Natural killer cell (primary cell): Measurements from ENCODE around the gene VCAN. TPM values are rescaled to one million over a fixed set of nuclear protein-coding genes. Genes with fewer than 3 reads are reported as not detected.

Experiments
- ATAC-seq, 3 donors: fragments of 150-1000 bp in 2 of 3; fragments of 200-7000 bp in 1 of 3; cut with Tn5 transposase; 1 replicate in 1 of 3; 2 replicates in 2 of 3; pipeline ENCODE4 v1.10.0; 2021; ENCODE audit warnings: mild to moderate bottlenecking in 2 of 3, moderate library complexity in 2 of 3
- DNase-seq, 2 donors: peaks; one replicate each; pipeline versions ENCODE4 v3.0.0 to v3.0.0-alpha.2; 2013 to 2021; ENCODE audit warnings: mixed read lengths in 1 of 2
- H3K27ac ChIP-seq: one replicate; pipeline ENCODE4 v1.5.1; 2013; ENCODE audit warnings: mild to moderate bottlenecking, low read length
- H3K27me3 ChIP-seq: one replicate; pipeline ENCODE4 v1.6.1; 2013; ENCODE audit warnings: low read length; ENCODE audit not compliant: control insufficient read depth, insufficient read depth
- H3K36me3 ChIP-seq: one replicate; pipeline ENCODE4 v1.6.1; 2013; ENCODE audit warnings: low read length; ENCODE audit not compliant: control insufficient read depth, insufficient read depth
- H3K4me1 ChIP-seq: one replicate; pipeline ENCODE4 v1.6.1; 2013; ENCODE audit warnings: low read length; ENCODE audit not compliant: control insufficient read depth, insufficient read depth
- H3K4me3 ChIP-seq: one replicate; pipeline ENCODE4 v1.5.1; 2013; ENCODE audit warnings: low read length
- H3K9me3 ChIP-seq: one replicate; pipeline ENCODE4 v1.6.1; 2013; ENCODE audit warnings: low read length; ENCODE audit not compliant: control insufficient read depth, insufficient read depth
- H3K27ac Mint-ChIP-seq, 2 donors: one replicate each; pipeline ENCODE4 v1.8.0; 2022; ENCODE audit warnings: mild to moderate bottlenecking in 2 of 2, mixed read lengths in 2 of 2, moderate library complexity in 1 of 2
- H3K27me3 Mint-ChIP-seq, 2 donors: one replicate each; pipeline ENCODE4 v1.8.0; 2022; ENCODE audit warnings: low read depth in 2 of 2, mixed read lengths in 2 of 2
- H3K36me3 Mint-ChIP-seq: one replicate; pipeline ENCODE4 v1.8.0; 2022; ENCODE audit warnings: mixed read lengths
- H3K4me1 Mint-ChIP-seq, 2 donors: one replicate each; pipeline ENCODE4 v1.8.0; 2022; ENCODE audit warnings: mixed read lengths in 2 of 2
- H3K4me3 Mint-ChIP-seq: one replicate; pipeline ENCODE4 v1.8.0; 2022; ENCODE audit warnings: mild to moderate bottlenecking, moderate library complexity, mixed read lengths
- H3K9me3 Mint-ChIP-seq, 2 donors: one replicate each; pipeline ENCODE4 v1.8.0; 2022; ENCODE audit warnings: mixed read lengths in 2 of 2
- WGBS: methylation state at CpG from one replicate; pipeline ENCODE4 v1.1.7; 2013; ENCODE audit warnings: missing lambda C conversion rate; ENCODE audit not compliant: insufficient coverage; 5-methylcytosine and 5-hydroxymethylcytosine counted together
- intact Hi-C: fragments of 100-400 bp; cut with micrococcal nuclease; formaldehyde crosslinking; loops from one replicate; pipeline ENCODE4 v1.14.2; 2022
- total RNA-seq, 4 donors: library from RNA; stranded (reverse); fragments of 120-200 nt in 1 of 4; gene quantifications; one replicate each; pipeline versions ENCODE4 v1.2.3 to v1.2.4, GENCODE V29; 2013 to 2022
- TF ChIP-seq, protein P1 (sequence below): fragments of 200-600 bp; IDR thresholded peaks from one replicate; pipeline ENCODE4 v1.8.0; 2022; ENCODE audit warnings: antibody characterized with exemption

Gene VCAN
- total RNA-seq, 3 donors from 2014 or later (not counting 1 experiment from before 2014, with no cell fraction given), result 2.3 to 60.1 (median 28.4) TPM

DNA sequence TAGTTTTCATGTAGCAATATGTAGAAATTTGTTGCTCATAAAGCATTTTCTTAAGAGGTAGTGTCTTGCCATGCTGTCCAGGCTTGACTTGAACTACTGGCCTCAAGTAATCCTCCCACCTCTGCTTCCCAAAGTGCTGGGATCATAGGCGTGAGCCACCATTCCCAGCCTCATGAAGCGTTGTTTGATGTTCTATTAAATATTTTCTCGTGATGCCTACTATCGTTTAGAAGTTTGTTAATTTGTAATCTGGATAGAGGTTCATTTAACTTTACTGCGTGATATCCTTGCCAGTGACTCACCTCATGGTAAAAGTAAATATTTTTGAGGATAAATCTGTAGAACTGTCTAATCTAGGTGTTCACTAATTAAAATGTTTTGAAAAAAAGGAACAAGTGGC, 82.6 kb downstream of the VCAN start:
- no peak overlapping the region for H3K4me3 ChIP-seq
- peaks cover 0 to 2% of the 10 kb centered on the region in 2 donors for H3K27me3 Mint-ChIP-seq
- no peak for DNase-seq
- TF ChIP-seq, protein P1, sequence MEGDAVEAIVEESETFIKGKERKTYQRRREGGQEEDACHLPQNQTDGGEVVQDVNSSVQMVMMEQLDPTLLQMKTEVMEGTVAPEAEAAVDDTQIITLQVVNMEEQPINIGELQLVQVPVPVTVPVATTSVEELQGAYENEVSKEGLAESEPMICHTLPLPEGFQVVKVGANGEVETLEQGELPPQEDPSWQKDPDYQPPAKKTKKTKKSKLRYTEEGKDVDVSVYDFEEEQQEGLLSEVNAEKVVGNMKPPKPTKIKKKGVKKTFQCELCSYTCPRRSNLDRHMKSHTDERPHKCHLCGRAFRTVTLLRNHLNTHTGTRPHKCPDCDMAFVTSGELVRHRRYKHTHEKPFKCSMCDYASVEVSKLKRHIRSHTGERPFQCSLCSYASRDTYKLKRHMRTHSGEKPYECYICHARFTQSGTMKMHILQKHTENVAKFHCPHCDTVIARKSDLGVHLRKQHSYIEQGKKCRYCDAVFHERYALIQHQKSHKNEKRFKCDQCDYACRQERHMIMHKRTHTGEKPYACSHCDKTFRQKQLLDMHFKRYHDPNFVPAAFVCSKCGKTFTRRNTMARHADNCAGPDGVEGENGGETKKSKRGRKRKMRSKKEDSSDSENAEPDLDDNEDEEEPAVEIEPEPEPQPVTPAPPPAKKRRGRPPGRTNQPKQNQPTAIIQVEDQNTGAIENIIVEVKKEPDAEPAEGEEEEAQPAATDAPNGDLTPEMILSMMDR, result no peak
- no peaks in the 10 kb centered on the region for H3K9me3 Mint-ChIP-seq
- H3K36me3 Mint-ChIP-seq, result no peaks in the 10 kb centered on the region
- no peaks in the 10 kb centered on the region for H3K36me3 ChIP-seq
- H3K27me3 ChIP-seq, result no peaks in the 10 kb centered on the region
- H3K4me1 ChIP-seq, result no peaks in the 10 kb centered on the region
- no peak overlapping the region for H3K27ac ChIP-seq
- 90% methylated on average over 5 of the region's 5 CpGs for WGBS
- no peaks in the 10 kb centered on the region for H3K9me3 ChIP-seq
- no peak for ATAC-seq
- H3K4me3 Mint-ChIP-seq, result no peak overlapping the region
- intact Hi-C loops, result no loop called here
- no peak overlapping the region for H3K27ac Mint-ChIP-seq
- no peaks in the 10 kb centered on the region for H3K4me1 Mint-ChIP-seq

DNA sequence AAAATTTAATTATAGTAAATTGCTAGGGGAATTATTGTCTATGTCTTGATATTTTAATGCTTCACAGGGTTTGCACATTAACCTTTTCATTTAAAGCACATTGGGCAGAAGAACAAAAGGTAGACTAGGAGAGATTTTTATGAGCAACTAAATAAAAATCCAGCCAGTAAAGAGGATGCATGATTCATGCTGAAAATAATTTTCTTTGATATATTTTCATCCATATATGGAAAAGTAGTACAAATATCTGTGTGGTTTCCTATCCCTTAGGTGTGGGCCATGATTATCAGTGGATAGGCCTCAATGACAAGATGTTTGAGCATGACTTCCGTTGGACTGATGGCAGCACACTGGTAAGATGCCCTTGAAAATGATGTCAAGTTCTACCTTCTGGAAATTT, 83.1 kb downstream of the VCAN start:
- no peak for ATAC-seq
- Histone ChIP-seq H3K4me1 (no peaks in the 10 kb centered on the region), H3K36me3 (no peaks in the 10 kb centered on the region), H3K27ac (no peak overlapping the region), H3K27me3 (no peaks in the 10 kb centered on the region), H3K4me3 (no peak overlapping the region), H3K9me3 (no peaks in the 10 kb centered on the region)
- H3K36me3 Mint-ChIP-seq, result no peaks in the 10 kb centered on the region
- no peak overlapping the region for H3K4me3 Mint-ChIP-seq
- H3K27me3 Mint-ChIP-seq, result peaks cover 0 to 7% of the 10 kb centered on the region in 2 donors
- DNase-seq, result no peak
- H3K4me1 Mint-ChIP-seq, result no peaks in the 10 kb centered on the region
- TF ChIP-seq, protein P1, result no peak
- WGBS, result 89% methylated on average over 1 of the region's 1 CpG
- no peak overlapping the region for H3K27ac Mint-ChIP-seq
- H3K9me3 Mint-ChIP-seq, result no peaks in the 10 kb centered on the region
- intact Hi-C loops, result no loop called here

DNA sequence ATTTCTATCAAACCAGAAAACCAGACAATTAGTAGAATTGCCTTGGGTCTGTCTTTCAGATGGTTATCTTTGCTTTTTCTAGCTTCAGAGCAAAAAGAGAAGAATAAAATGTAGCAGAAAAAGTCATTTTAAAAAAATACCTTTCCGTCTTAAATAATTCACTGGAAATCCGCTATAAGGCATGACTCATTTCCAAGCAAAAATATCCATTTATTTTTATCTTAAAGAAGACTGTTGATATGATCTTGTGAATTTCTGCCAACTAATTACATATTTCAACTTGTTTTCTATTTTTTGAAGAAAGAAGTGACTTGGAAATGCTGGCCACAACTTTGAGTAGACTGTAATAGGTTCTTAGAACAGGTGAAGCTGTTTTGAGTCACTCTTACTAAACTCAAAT, 83.7 kb downstream of the VCAN start:
- Histone ChIP-seq H3K4me1 (no peaks in the 10 kb centered on the region), H3K9me3 (no peaks in the 10 kb centered on the region), H3K27me3 (no peaks in the 10 kb centered on the region), H3K27ac (no peak overlapping the region), H3K36me3 (no peaks in the 10 kb centered on the region), H3K4me3 (no peak overlapping the region)
- no peak overlapping the region for H3K27ac Mint-ChIP-seq
- no CpG with 5 or more reads among the region's 2 CpGs for WGBS
- H3K4me1 Mint-ChIP-seq, result no peaks in the 10 kb centered on the region
- H3K27me3 Mint-ChIP-seq, result peaks cover 0 to 8% of the 10 kb centered on the region in 2 donors
- H3K9me3 Mint-ChIP-seq, result no peaks in the 10 kb centered on the region
- no peak overlapping the region for H3K4me3 Mint-ChIP-seq
- no peaks in the 10 kb centered on the region for H3K36me3 Mint-ChIP-seq
- no peak for DNase-seq
- TF ChIP-seq, protein P1, result no peak
- intact Hi-C loops, result no loop called here
- no peak for ATAC-seq

DNA sequence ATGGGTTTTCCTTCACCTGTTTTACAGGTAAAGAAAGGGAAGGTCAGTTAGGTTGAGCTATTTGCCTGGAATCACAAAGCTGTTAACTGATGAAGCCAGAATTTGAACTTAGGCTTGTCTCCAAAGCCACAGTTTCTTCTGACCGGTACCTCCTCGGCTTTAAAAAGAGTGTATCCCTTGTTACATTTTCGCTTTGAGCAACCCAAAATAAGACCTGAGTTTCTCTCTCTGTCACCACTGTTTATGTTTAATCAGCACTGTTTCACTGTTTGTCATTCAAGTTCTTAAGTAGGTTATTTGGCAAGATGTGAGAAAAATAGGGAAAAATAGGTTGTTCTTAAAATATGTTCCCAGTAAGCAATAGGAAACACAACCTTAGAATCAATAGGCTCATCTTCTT, 84.6 kb downstream of the VCAN start:
- Histone ChIP-seq H3K4me3 (no peak overlapping the region), H3K27ac (no peak overlapping the region), H3K9me3 (no peaks in the 10 kb centered on the region), H3K4me1 (no peaks in the 10 kb centered on the region), H3K36me3 (no peaks in the 10 kb centered on the region), H3K27me3 (no peaks in the 10 kb centered on the region)
- H3K4me3 Mint-ChIP-seq, result no peak overlapping the region
- WGBS, result 71% methylated on average over 3 of the region's 3 CpGs
- no peaks in the 10 kb centered on the region for H3K4me1 Mint-ChIP-seq
- TF ChIP-seq, protein P1, result no peak
- no peaks in the 10 kb centered on the region for H3K36me3 Mint-ChIP-seq
- ATAC-seq (no peak), DNase-seq (no peak)
- no peak overlapping the region for H3K27ac Mint-ChIP-seq
- intact Hi-C loops, result no loop called here
- H3K27me3 Mint-ChIP-seq, result peaks cover 0 to 17% of the 10 kb centered on the region in 2 donors
- no peaks in the 10 kb centered on the region for H3K9me3 Mint-ChIP-seq
